SK-N-SH treated with all-trans-retinoic acid at 6 μM for 48 hours (cell line): Measurements from ENCODE around the gene KCNIP1.

Experiments used
- ATAC-seq: fragments of 200-7000 bp; cut with Tn5 transposase; 3 replicates; pipeline ENCODE4 v1.9.1; 2020; ENCODE audit warnings: mild to moderate bottlenecking, moderate library complexity
- ARNTL ChIP-seq: fragments of 450-650 bp; formaldehyde crosslinking; IDR thresholded peaks from 2 replicates; pipeline ENCODE4 v1.5.0; 2020; ENCODE audit warnings: low read depth, mild to moderate bottlenecking, moderate library complexity, borderline replicate concordance
- BACH2 ChIP-seq: fragments of 250-450 bp; sonication (Bioruptor Pico); IDR thresholded peaks from 2 replicates; pipeline ENCODE4 v1.9.0; 2021; ENCODE audit warnings: mild to moderate bottlenecking, borderline replicate concordance
- ESRRG ChIP-seq: fragments of 250-450 bp; sonication (Bioruptor Pico); IDR thresholded peaks from 2 replicates; pipeline ENCODE4 v1.6.1; 2021; ENCODE audit warnings: mild to moderate bottlenecking
- GLIS3 ChIP-seq: fragments of 250-450 bp; sonication (Bioruptor Pico); IDR thresholded peaks from 2 replicates; pipeline ENCODE4 v1.5.0; 2020; ENCODE audit warnings: mild to moderate bottlenecking, moderate library complexity
- ISL1 ChIP-seq: fragments of 250-450 bp; sonication (Bioruptor Pico); IDR thresholded peaks from 2 replicates; pipeline ENCODE4 v2.1.2; 2022; ENCODE audit warnings: mild to moderate bottlenecking, moderate library complexity
- OSR1 ChIP-seq: fragments of 250-450 bp; sonication (Bioruptor Pico); IDR thresholded peaks from 2 replicates; pipeline ENCODE4 v1.8.0; 2022; ENCODE audit warnings: moderate library complexity, mild to moderate bottlenecking, inconsistent platforms
- RARB ChIP-seq: fragments of 250-450 bp; sonication (Bioruptor Pico); IDR thresholded peaks from 2 replicates; pipeline ENCODE4 v1.8.0; 2021; ENCODE audit warnings: mild to moderate bottlenecking, moderate library complexity
- SNAI2 ChIP-seq: fragments of 250-450 bp; sonication (Bioruptor Pico); IDR thresholded peaks from 2 replicates; pipeline ENCODE4 v1.5.0; 2020; ENCODE audit warnings: mild to moderate bottlenecking, moderate library complexity
- TCF4 ChIP-seq: fragments of 250-450 bp; sonication (Bioruptor Pico); IDR thresholded peaks from 2 replicates; pipeline ENCODE4 v1.8.0; 2021; ENCODE audit warnings: mild to moderate bottlenecking, moderate library complexity, borderline replicate concordance
- TOX ChIP-seq: fragments of 250-450 bp; sonication (Bioruptor Pico); IDR thresholded peaks from 2 replicates; pipeline ENCODE4 v1.8.0; 2021; ENCODE audit warnings: mild to moderate bottlenecking, moderate library complexity, borderline replicate concordance
- ZC3H10 ChIP-seq: fragments of 250-450 bp; sonication (Bioruptor Pico); IDR thresholded peaks from 2 replicates; pipeline ENCODE4 v1.5.1; 2021; ENCODE audit warnings: mild to moderate bottlenecking, moderate library complexity
- ZFP3 ChIP-seq: fragments of 250-450 bp; sonication (Bioruptor Pico); IDR thresholded peaks from 2 replicates; pipeline ENCODE4 v1.5.0; 2020; ENCODE audit warnings: mild to moderate bottlenecking, moderate library complexity
- ZNF565 ChIP-seq: fragments of 450-650 bp; formaldehyde crosslinking; conservative IDR thresholded peaks from 2 replicates; pipeline ENCODE4 v1.5.0; 2020; ENCODE audit warnings: low read depth, mild to moderate bottlenecking, moderate library complexity
- ZNF70 ChIP-seq: fragments of 450-650 bp; formaldehyde crosslinking; IDR thresholded peaks from 2 replicates; pipeline ENCODE4 v1.5.0; 2020; ENCODE audit warnings: mild to moderate bottlenecking, moderate library complexity
- ZNF8 ChIP-seq: fragments of 450-650 bp; formaldehyde crosslinking; IDR thresholded peaks from 2 replicates; pipeline ENCODE4 v1.5.0; 2020; ENCODE audit warnings: mild to moderate bottlenecking, moderate library complexity
- TF ChIP-seq, protein P1 (sequence below): fragments of 250-450 bp; sonication (Bioruptor Pico); IDR thresholded peaks from 2 replicates; pipeline ENCODE4 v1.8.0; 2020; ENCODE audit warnings: mild to moderate bottlenecking, moderate library complexity, borderline replicate concordance
- TF ChIP-seq, protein P2 (sequence below): fragments of 250-450 bp; sonication (Bioruptor Pico); IDR thresholded peaks from 2 replicates; pipeline ENCODE4 v1.5.1; 2020; ENCODE audit warnings: low read depth, mild to moderate bottlenecking, moderate library complexity
- TF ChIP-seq, protein P3 (sequence below): fragments of 250-450 bp; sonication (Bioruptor Pico); IDR thresholded peaks from 2 replicates; pipeline ENCODE4 v1.8.0; 2021; ENCODE audit warnings: low read depth, mild to moderate bottlenecking, moderate library complexity, borderline replicate concordance
- TF ChIP-seq, protein P4 (sequence below): fragments of 250-450 bp; sonication (Bioruptor Pico); IDR thresholded peaks from 2 replicates; pipeline ENCODE4 v1.5.0; 2020; ENCODE audit warnings: mild to moderate bottlenecking, moderate library complexity
- TF ChIP-seq, protein P5 (sequence below): fragments of 250-450 bp; sonication (Bioruptor Pico); IDR thresholded peaks from 2 replicates; pipeline ENCODE4 v1.5.1; 2021; ENCODE audit warnings: mild to moderate bottlenecking, moderate library complexity

The KCNIP1 gene

DNA sequence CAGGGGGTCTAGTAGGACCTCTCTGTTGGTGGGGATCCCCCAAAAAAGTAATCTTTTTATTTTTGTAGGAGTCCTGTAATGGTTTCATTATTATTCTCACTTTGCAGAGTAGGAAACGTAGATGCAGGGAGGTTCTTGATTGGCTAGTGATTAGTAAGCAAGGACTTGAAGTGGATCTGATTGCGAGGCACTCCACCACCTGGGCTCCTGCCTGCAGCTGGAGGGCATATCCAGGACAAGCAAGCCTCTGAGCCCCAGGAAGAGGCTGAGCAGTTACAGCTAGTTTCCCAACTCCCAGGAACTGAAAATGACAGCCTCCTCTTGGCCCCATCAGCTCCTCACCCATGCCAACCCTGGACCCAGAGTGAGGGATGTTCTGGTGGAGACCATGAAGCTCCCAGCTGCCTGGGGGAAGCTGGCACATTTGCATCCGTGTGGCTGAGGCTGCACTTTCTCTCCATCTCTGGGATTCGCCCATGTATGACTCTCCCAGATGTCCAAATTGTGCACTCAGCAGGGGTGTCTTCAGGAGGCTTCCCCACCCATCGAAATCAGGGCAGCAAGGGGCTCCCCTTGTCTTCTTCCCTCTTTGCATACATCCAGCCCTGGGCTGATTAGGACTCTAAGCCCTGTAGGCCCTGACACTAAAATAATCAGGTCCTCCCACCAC, 10.2 kb downstream of the KCNIP1 start:
- ATAC-seq, result no peak; the same call in 2 of the 3 replicates
- TF ChIP-seq ZNF8 (CRISPR knock-in tag) (no peak), GLIS3 (CRISPR knock-in tag) (no peak), ZNF70 (CRISPR knock-in tag) (no peak), ZC3H10 (CRISPR knock-in tag) (no peak), TCF4 (CRISPR knock-in tag) (no peak), ISL1 (no peak), ZNF565 (CRISPR knock-in tag) (no peak), BACH2 (CRISPR knock-in tag) (no peak), SNAI2 (no peak), TOX (CRISPR knock-in tag) (no peak), RARB (CRISPR knock-in tag) (no peak), ZFP3 (CRISPR knock-in tag) (no peak)
- TF ChIP-seq, protein P1, sequence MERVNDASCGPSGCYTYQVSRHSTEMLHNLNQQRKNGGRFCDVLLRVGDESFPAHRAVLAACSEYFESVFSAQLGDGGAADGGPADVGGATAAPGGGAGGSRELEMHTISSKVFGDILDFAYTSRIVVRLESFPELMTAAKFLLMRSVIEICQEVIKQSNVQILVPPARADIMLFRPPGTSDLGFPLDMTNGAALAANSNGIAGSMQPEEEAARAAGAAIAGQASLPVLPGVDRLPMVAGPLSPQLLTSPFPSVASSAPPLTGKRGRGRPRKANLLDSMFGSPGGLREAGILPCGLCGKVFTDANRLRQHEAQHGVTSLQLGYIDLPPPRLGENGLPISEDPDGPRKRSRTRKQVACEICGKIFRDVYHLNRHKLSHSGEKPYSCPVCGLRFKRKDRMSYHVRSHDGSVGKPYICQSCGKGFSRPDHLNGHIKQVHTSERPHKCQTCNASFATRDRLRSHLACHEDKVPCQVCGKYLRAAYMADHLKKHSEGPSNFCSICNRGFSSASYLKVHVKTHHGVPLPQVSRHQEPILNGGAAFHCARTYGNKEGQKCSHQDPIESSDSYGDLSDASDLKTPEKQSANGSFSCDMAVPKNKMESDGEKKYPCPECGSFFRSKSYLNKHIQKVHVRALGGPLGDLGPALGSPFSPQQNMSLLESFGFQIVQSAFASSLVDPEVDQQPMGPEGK, result no peak
- TF ChIP-seq, protein P2, sequence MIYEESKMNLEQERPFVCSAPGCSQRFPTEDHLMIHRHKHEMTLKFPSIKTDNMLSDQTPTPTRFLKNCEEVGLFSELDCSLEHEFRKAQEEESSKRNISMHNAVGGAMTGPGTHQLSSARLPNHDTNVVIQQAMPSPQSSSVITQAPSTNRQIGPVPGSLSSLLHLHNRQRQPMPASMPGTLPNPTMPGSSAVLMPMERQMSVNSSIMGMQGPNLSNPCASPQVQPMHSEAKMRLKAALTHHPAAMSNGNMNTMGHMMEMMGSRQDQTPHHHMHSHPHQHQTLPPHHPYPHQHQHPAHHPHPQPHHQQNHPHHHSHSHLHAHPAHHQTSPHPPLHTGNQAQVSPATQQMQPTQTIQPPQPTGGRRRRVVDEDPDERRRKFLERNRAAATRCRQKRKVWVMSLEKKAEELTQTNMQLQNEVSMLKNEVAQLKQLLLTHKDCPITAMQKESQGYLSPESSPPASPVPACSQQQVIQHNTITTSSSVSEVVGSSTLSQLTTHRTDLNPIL, result no peak
- TF ChIP-seq, protein P3, sequence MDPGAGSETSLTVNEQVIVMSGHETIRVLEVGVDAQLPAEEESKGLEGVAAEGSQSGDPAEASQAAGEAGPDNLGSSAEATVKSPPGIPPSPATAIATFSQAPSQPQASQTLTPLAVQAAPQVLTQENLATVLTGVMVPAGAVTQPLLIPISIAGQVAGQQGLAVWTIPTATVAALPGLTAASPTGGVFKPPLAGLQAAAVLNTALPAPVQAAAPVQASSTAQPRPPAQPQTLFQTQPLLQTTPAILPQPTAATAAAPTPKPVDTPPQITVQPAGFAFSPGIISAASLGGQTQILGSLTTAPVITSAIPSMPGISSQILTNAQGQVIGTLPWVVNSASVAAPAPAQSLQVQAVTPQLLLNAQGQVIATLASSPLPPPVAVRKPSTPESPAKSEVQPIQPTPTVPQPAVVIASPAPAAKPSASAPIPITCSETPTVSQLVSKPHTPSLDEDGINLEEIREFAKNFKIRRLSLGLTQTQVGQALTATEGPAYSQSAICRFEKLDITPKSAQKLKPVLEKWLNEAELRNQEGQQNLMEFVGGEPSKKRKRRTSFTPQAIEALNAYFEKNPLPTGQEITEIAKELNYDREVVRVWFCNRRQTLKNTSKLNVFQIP (CRISPR knock-in tag), result no peak

DNA sequence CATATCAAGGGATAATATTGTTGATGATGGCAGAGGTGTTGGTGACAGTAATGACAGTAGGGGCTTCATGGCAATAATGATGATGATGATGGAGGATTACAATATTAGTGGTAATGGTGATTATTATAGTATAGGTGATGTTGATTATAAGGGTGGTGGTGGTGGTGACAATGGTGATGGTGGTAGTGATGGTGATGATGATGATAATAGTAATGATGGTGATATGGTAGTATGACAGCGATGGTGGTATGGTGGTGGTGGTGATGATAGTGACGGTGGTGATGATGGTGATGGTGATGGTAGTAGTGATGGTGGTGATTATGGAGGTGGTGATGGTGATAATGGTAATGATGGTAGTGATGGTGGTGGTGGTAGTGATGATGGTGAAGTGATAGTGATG, 13.6 kb downstream of the KCNIP1 start:
- TF ChIP-seq, protein P3 (CRISPR knock-in tag), result no peak
- no peak for TF ChIP-seq ARNTL (CRISPR knock-in tag)
- no peak for TF ChIP-seq ZC3H10 (CRISPR knock-in tag)
- TF ChIP-seq BACH2 (CRISPR knock-in tag), result no peak
- TF ChIP-seq ZNF70 (CRISPR knock-in tag), result no peak
- no peak for TF ChIP-seq OSR1 (CRISPR knock-in tag)
- TF ChIP-seq ESRRG (CRISPR knock-in tag), result no peak
- no peak for TF ChIP-seq GLIS3 (CRISPR knock-in tag)
- no peak for TF ChIP-seq ISL1
- TF ChIP-seq, protein P2, result no peak
- TF ChIP-seq, protein P4, sequence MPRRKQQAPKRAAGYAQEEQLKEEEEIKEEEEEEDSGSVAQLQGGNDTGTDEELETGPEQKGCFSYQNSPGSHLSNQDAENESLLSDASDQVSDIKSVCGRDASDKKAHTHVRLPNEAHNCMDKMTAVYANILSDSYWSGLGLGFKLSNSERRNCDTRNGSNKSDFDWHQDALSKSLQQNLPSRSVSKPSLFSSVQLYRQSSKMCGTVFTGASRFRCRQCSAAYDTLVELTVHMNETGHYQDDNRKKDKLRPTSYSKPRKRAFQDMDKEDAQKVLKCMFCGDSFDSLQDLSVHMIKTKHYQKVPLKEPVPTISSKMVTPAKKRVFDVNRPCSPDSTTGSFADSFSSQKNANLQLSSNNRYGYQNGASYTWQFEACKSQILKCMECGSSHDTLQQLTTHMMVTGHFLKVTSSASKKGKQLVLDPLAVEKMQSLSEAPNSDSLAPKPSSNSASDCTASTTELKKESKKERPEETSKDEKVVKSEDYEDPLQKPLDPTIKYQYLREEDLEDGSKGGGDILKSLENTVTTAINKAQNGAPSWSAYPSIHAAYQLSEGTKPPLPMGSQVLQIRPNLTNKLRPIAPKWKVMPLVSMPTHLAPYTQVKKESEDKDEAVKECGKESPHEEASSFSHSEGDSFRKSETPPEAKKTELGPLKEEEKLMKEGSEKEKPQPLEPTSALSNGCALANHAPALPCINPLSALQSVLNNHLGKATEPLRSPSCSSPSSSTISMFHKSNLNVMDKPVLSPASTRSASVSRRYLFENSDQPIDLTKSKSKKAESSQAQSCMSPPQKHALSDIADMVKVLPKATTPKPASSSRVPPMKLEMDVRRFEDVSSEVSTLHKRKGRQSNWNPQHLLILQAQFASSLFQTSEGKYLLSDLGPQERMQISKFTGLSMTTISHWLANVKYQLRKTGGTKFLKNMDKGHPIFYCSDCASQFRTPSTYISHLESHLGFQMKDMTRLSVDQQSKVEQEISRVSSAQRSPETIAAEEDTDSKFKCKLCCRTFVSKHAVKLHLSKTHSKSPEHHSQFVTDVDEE (CRISPR knock-in tag), result no peak
- TF ChIP-seq, protein P5, sequence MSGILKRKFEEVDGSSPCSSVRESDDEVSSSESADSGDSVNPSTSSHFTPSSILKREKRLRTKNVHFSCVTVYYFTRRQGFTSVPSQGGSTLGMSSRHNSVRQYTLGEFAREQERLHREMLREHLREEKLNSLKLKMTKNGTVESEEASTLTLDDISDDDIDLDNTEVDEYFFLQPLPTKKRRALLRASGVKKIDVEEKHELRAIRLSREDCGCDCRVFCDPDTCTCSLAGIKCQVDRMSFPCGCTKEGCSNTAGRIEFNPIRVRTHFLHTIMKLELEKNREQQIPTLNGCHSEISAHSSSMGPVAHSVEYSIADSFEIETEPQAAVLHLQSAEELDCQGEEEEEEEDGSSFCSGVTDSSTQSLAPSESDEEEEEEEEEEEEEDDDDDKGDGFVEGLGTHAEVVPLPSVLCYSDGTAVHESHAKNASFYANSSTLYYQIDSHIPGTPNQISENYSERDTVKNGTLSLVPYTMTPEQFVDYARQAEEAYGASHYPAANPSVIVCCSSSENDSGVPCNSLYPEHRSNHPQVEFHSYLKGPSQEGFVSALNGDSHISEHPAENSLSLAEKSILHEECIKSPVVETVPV (CRISPR knock-in tag), result no peak
- TF ChIP-seq, all 23 proteins: peak for 0
- ATAC-seq, result no peak
